ENCODE results near the gene FOS. TPM values are rescaled to one million over a fixed set of nuclear protein-coding genes. Genes with fewer than 3 reads are reported as not detected.

FOS gene
- total RNA-seq, 1 donor from 2014 or later: 32.9 TPM

DNA sequence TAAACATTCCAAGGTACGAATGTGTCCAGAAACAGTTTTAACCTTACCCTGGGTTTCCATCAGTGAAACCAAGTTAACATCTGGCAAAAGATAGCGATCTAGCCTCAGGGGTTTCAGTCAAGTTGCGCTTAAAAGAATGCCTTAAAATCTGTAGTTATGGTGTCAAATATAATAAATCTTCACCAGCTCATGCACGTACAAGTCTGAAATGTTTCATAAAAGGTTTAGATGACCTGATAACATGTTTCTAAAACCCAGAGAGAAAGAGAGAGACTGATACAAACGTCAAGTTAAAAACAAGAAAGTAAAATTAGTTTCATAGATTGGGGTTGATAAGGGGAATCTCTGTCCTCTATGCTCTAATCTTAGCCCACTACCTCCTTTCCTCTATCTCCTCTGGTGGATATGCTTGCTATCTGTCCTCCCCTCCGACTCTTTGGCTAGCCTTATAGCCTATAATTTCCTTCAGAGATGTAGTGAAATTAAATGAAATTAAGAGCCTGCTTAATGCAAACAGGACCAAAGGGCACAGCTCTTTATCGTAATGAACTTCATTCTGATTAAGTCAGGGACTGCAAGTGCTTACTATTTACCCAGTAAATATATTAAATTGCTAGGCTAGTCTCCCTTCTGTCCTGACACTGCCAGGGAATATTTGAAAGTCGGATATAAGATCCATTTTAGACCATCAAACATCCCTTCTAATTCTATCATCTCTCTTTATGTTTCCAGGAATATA lies 18.4 kb upstream of the FOS start:
- H3K4me3 ChIP-seq: no peak overlapping the region
- no peaks in the 10 kb centered on the region for H3K9me3 Mint-ChIP-seq
- no peak overlapping the region for H2AFZ ChIP-seq (replicated peaks)
- peaks cover 1% of the 10 kb centered on the region for H3K36me3 Mint-ChIP-seq
- H3K79me2 ChIP-seq (ENCODE audit: low read depth): no peaks in the 10 kb centered on the region
- H3K27ac ChIP-seq: no peak overlapping the region
- no peaks in the 10 kb centered on the region for H3K36me3 ChIP-seq
- peaks cover 28% of the 10 kb centered on the region for H3K4me1 Mint-ChIP-seq
- H3K9ac ChIP-seq: no peak overlapping the region
- no peaks in the 10 kb centered on the region for H4K20me1 ChIP-seq (ENCODE audit: low read depth)
- H3K27me3 ChIP-seq: peaks cover 8% of the 10 kb centered on the region
- peak overlapping the region; percentile 69 for H3K27ac Mint-ChIP-seq
- H3K9me3 ChIP-seq (ENCODE audit: low read depth): no peaks in the 10 kb centered on the region
- peaks cover 8% of the 10 kb centered on the region for H3F3A ChIP-seq (ENCODE audit: low read depth)
- H3K4me2 ChIP-seq: no peak overlapping the region
- no peak for DNase-seq (ENCODE audit: low spot score)
- TF ChIP-seq EZH2phosphoT487 (IDR thresholded peaks at IDR 0.05): no peak
- H3K4me1 ChIP-seq: no peaks in the 10 kb centered on the region
- H3K27me3 Mint-ChIP-seq (ENCODE audit: insufficient read depth, low read depth): peaks cover 4% of the 10 kb centered on the region
- no peak overlapping the region for H3K4me3 Mint-ChIP-seq

DNA sequence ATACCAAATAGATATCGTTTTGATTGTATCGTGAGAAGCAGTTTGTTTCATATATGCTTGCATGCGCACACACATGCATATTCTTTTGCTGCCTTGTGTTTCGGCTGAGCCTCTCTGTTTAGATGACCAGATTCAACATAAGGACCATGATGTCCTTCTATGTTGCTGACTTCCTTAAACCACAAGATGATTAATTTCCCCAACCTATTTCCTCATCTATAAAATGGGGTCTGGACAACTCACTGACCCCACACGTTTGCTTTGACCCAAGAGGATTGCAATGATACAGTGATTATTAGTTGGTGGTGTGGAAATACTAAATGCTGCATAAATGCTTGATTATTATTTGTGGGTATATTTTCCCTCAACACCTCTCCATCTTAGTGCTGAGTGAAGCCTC lies 16.8 kb upstream of the FOS start:
- Histone ChIP-seq H3F3A (ENCODE audit: low read depth) (peaks cover 8% of the 10 kb centered on the region), H3K79me2 (ENCODE audit: low read depth) (no peaks in the 10 kb centered on the region), H3K36me3 (no peaks in the 10 kb centered on the region), H3K27ac (no peak overlapping the region), H2AFZ (replicated peaks) (no peak overlapping the region), H3K4me3 (no peak overlapping the region), H3K4me1 (no peaks in the 10 kb centered on the region), H3K9me3 (ENCODE audit: low read depth) (no peaks in the 10 kb centered on the region), H3K27me3 (peaks cover 8% of the 10 kb centered on the region), H4K20me1 (ENCODE audit: low read depth) (no peaks in the 10 kb centered on the region), H3K9ac (no peak overlapping the region), H3K4me2 (no peak overlapping the region)
- Mint-ChIP-seq H3K27ac (no peak overlapping the region), H3K9me3 (no peaks in the 10 kb centered on the region), H3K27me3 (ENCODE audit: insufficient read depth, low read depth) (peaks cover 4% of the 10 kb centered on the region), H3K4me1 (peaks cover 25% of the 10 kb centered on the region), H3K4me3 (no peak overlapping the region), H3K36me3 (peaks cover 1% of the 10 kb centered on the region)
- TF ChIP-seq EZH2 (IDR thresholded peaks at IDR 0.05) (no peak), EZH2phosphoT487 (IDR thresholded peaks at IDR 0.05) (no peak)
- TF ChIP-seq, protein P1, sequence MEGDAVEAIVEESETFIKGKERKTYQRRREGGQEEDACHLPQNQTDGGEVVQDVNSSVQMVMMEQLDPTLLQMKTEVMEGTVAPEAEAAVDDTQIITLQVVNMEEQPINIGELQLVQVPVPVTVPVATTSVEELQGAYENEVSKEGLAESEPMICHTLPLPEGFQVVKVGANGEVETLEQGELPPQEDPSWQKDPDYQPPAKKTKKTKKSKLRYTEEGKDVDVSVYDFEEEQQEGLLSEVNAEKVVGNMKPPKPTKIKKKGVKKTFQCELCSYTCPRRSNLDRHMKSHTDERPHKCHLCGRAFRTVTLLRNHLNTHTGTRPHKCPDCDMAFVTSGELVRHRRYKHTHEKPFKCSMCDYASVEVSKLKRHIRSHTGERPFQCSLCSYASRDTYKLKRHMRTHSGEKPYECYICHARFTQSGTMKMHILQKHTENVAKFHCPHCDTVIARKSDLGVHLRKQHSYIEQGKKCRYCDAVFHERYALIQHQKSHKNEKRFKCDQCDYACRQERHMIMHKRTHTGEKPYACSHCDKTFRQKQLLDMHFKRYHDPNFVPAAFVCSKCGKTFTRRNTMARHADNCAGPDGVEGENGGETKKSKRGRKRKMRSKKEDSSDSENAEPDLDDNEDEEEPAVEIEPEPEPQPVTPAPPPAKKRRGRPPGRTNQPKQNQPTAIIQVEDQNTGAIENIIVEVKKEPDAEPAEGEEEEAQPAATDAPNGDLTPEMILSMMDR (IDR thresholded peaks at IDR 0.05): no peak
- DNase-seq (ENCODE audit: low spot score): no peak

DNA sequence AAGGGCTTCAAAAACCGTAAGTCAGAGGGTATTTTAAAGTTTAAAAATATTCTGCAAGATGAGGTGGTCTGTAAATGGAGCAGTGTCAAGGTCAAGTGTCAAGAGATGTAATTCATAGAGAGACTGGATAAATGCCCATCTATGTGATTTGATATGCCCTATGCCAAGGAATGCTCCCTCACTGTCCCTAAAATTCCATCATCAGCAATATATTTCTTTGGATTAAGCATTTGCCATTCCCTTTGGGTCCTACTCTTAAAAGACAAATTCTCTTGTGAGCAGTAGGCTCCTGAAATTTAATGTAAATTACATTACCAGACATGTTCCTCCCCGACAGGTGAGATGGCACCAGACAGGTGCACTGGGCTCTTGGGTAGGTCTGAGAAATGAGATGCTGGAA lies 16.0 kb upstream of the FOS start:
- Mint-ChIP-seq H3K27ac (no peak overlapping the region), H3K4me1 (peaks cover 21% of the 10 kb centered on the region), H3K4me3 (no peak overlapping the region)

More for the DNA sequence above, 16.0 kb upstream of the FOS start:
- no peaks in the 10 kb centered on the region for H3K9me3 Mint-ChIP-seq
- Histone ChIP-seq H3K27me3 (peaks cover 8% of the 10 kb centered on the region), H3K36me3 (no peaks in the 10 kb centered on the region), H3K27ac (no peak overlapping the region), H3K9ac (no peak overlapping the region), H3F3A (ENCODE audit: low read depth) (peaks cover 8% of the 10 kb centered on the region), H3K4me3 (no peak overlapping the region), H3K9me3 (ENCODE audit: low read depth) (no peaks in the 10 kb centered on the region), H3K4me1 (no peaks in the 10 kb centered on the region), H2AFZ (replicated peaks) (no peak overlapping the region), H4K20me1 (ENCODE audit: low read depth) (no peaks in the 10 kb centered on the region), H3K79me2 (ENCODE audit: low read depth) (no peaks in the 10 kb centered on the region), H3K4me2 (no peak overlapping the region)
- DNase-seq (ENCODE audit: low spot score): no peak
- peaks cover 4% of the 10 kb centered on the region for H3K27me3 Mint-ChIP-seq (ENCODE audit: insufficient read depth, low read depth)
- H3K36me3 Mint-ChIP-seq: no peaks in the 10 kb centered on the region
- TF ChIP-seq EZH2 (IDR thresholded peaks at IDR 0.05) (no peak), EZH2phosphoT487 (IDR thresholded peaks at IDR 0.05) (no peak)
- TF ChIP-seq, protein P1 (IDR thresholded peaks at IDR 0.05): no peak

Data from neural progenitor cell (in vitro differentiated cells).